CD4-positive, alpha-beta T cell treated with Interleukin-12 subunit alpha and Interleukin-12 subunit beta, for 1 hour (primary cell): ENCODE data around the gene FAM171A1.

Experiments
- DNase-seq: peaks from one replicate; pipeline ENCODE4 v3.0.0-alpha.2; 2020

The FAM171A1 gene

GRCh38 chr10:15166325-15166724 lies 204.8 kb downstream of the FAM171A1 start:
- no peak for DNase-seq

- no peak for DNase-seq
These were observed 207.7 kb downstream of the FAM171A1 start for GRCh38 chr10:15163253-15163828.
